HepG2 (cell line): ENCODE measurements around the gene GAB3. TPM values are rescaled to one million over a fixed set of nuclear protein-coding genes. Genes with fewer than 3 reads are reported as not detected.

Experiments
- ATAC-seq: fragments of 200-7000 bp; cut with Tn5 transposase; 3 replicates; pipeline ENCODE4 v1.9.1; 2020; ENCODE audit warnings: mild to moderate bottlenecking, moderate library complexity
- BruUV-seq: library from RNA; stranded (reverse); fragments of 400-500 nt; replicated peaks from 2 replicates; lab custom pipeline; 2021; lab: Mats Ljungman, UMichigan
- CTCF ChIA-PET: fragments of 300-600 bp; formaldehyde crosslinking; extraction: SDS; loops from one replicate; lab custom pipeline; 2021; ENCODE audit warnings: low total read pairs, inconsistent platforms, low intra/inter-chr PET ratio; lab: Yijun Ruan, JAX
- POLR2A ChIA-PET: fragments of 350-600 bp; sonication (Branson Sonifier 250); formaldehyde crosslinking; loops from one replicate; lab custom pipeline; 2020; ENCODE audit warnings: antibody characterized with exemption, inconsistent platforms; lab: Yijun Ruan, JAX
- DNase-seq: peaks from one replicate; pipeline ENCODE4 v3.0.0-alpha.2; 2015; ENCODE audit warnings: low spot score
- FAIRE-seq: peaks from 3 replicates; lab custom pipeline; 2011; peaks lifted over from hg19 to GRCh38; lab: Jason Lieb, UNC
- H2AFZ ChIP-seq: one replicate; pipeline ENCODE4 v1.6.1; 2011; ENCODE audit warnings: low read length, inconsistent platforms
- H3K27ac ChIP-seq: fragments of 300-600 bp; 3 replicates; pipeline ENCODE4 v1.8.0; 2011; ENCODE audit warnings: mixed run types, mild to moderate bottlenecking, mixed read lengths, low read length, inconsistent platforms; ENCODE audit not compliant: insufficient read depth; ENCODE audit errors: extremely low read length
- H3K27me3 ChIP-seq, 2 experiments: fragments of 200-600 bp in 1 of 2; 2 replicates in 1 of 2; 3 replicates in 1 of 2; pipeline versions ENCODE4 v1.6.0 to v1.8.0; 2011; ENCODE audit warnings: low read length in 2 of 2, mild to moderate bottlenecking in 2 of 2, moderate library complexity in 2 of 2, inconsistent platforms in 1 of 2; ENCODE audit not compliant: insufficient read depth in 2 of 2, control insufficient read depth in 1 of 2
- H3K36me3 ChIP-seq, 2 experiments: fragments of 200-600 bp in 1 of 2; replicated peaks in 1 of 2; 2 replicates in 1 of 2; 3 replicates in 1 of 2; pipeline versions ENCODE4 v1.5.1 to v1.8.0; 2011; ENCODE audit warnings: low read length in 2 of 2, inconsistent platforms in 1 of 2; ENCODE audit not compliant: insufficient read depth in 2 of 2, control insufficient read depth in 1 of 2
- H3K4me1 ChIP-seq: 2 replicates; pipeline ENCODE4 v1.5.1; 2012; ENCODE audit warnings: low read length, inconsistent platforms; ENCODE audit not compliant: insufficient read depth
- H3K4me2 ChIP-seq: 2 replicates; pipeline ENCODE4 v1.6.0; 2011; ENCODE audit warnings: low read depth, low read length, inconsistent platforms
- H3K4me3 ChIP-seq, 3 experiments: fragments of 200-600 bp in 1 of 3; sonication (generic), shearing (Covaris generic) in 1 of 3; replicated peaks in 1 of 3; 2 replicates each; pipeline ENCODE4 v1.5.1; 2011 to 2016; ENCODE audit warnings: low read length in 3 of 3, inconsistent platforms in 2 of 3, low read depth in 2 of 3, mild to moderate bottlenecking in 2 of 3, control low read depth in 1 of 3, mixed read lengths in 1 of 3; ENCODE audit not compliant: insufficient read depth in 1 of 3
- H3K79me2 ChIP-seq: one replicate; pipeline ENCODE4 v1.6.1; 2011; ENCODE audit warnings: low read length, inconsistent platforms; ENCODE audit not compliant: insufficient read depth
- H3K9ac ChIP-seq: 2 replicates; pipeline ENCODE4 v1.6.0; 2011; ENCODE audit warnings: mild to moderate bottlenecking, low read depth, low read length, inconsistent platforms; ENCODE audit not compliant: insufficient read depth
- H3K9me3 ChIP-seq: 2 replicates; pipeline ENCODE4 v1.5.1; 2012; ENCODE audit warnings: mild to moderate bottlenecking, low read length
- H4K20me1 ChIP-seq: 2 replicates; pipeline ENCODE4 v1.6.0; 2011; ENCODE audit warnings: inconsistent platforms, mild to moderate bottlenecking, low read length, moderate library complexity; ENCODE audit not compliant: insufficient read depth
- ELF3 ChIP-seq: IDR thresholded peaks from 2 replicates; pipeline ENCODE4 v1.6.1; 2016; ENCODE audit warnings: missing genetic modification reagents, missing compliant biosample characterization
- FOXK1 ChIP-seq: sonication (generic); formaldehyde crosslinking; IDR thresholded peaks from 2 replicates; pipeline ENCODE4 v1.4.0; 2020; ENCODE audit warnings: low read depth, missing genetic modification reagents, borderline replicate concordance
- JARID2 ChIP-seq: sonication (generic); formaldehyde crosslinking; IDR thresholded peaks from 2 replicates; pipeline ENCODE4 v1.8.1; 2023; ENCODE audit warnings: missing genetic modification reagents, inconsistent platforms; ENCODE audit not compliant: insufficient replicate concordance
- MTA3 ChIP-seq: sonication (generic); formaldehyde crosslinking; IDR thresholded peaks from 2 replicates; pipeline ENCODE4 v1.4.0; 2020; ENCODE audit warnings: missing genetic modification reagents
- ONECUT2 ChIP-seq: sonication (generic); formaldehyde crosslinking; IDR thresholded peaks from 2 replicates; pipeline ENCODE4 v1.4.0; 2020; ENCODE audit warnings: missing genetic modification reagents
- SIN3B ChIP-seq: fragments of 150-350 bp; IDR thresholded peaks from 2 replicates; pipeline ENCODE4 v1.6.1; 2014; ENCODE audit warnings: low read length
- SKI ChIP-seq: fragments of 450-650 bp; IDR thresholded peaks from one replicate; pipeline ENCODE4 v1.6.1; 2018; ENCODE audit warnings: mild to moderate bottlenecking; ENCODE audit not compliant: partially characterized antibody
- ZNF841 ChIP-seq: sonication (generic); formaldehyde crosslinking; IDR thresholded peaks from 2 replicates; pipeline ENCODE4 v1.8.1; 2023; ENCODE audit warnings: missing genetic modification reagents, borderline replicate concordance
- WGBS: methylation state at CpG from one replicate; pipeline ENCODE4 v1.1.6; 2017; ENCODE audit warnings: low lambda C conversion rate; 5-methylcytosine and 5-hydroxymethylcytosine counted together
- in situ Hi-C: cut with HindIII; loops from 2 replicates; pipeline ENCODE4 v1.10.0; 2017; ENCODE audit warnings: low pct_unique_long_range_greater_than_20kb; ENCODE audit not compliant: extremely low pct_ligation_motif_present
- intact Hi-C: fragments of 100-400 bp; cut with micrococcal nuclease; formaldehyde crosslinking; loops from one replicate; pipeline ENCODE4 v1.10.0; 2022; ENCODE audit not compliant: unreplicated experiment
- polyA plus RNA-seq, 8 experiments: library from polyadenylated mRNA; depleted of rRNA in 3 of 8; stranded (reverse) in 7 of 8; unstranded in 1 of 8; fragments of >200 nt; fragmentation: Illumina TruSeq in 4 of 8; extraction: Trizol in 4 of 8; gene quantifications; 2 replicates each; pipeline versions ENCODE4 v1.2.1 to v1.2.3, GENCODE V29; 2011 to 2016; ENCODE audit warnings: low read depth in 4 of 8, missing spikeins in 1 of 8, mixed read lengths in 1 of 8; ENCODE audit not compliant: insufficient read depth in 1 of 8
- total RNA-seq, 5 experiments: library from RNA; depleted of rRNA; stranded (reverse); fragments of >200 nt; fragmentation: Illumina TruSeq; extraction: Trizol; gene quantifications; 2 replicates each; pipeline ENCODE4 v1.2.3, GENCODE V29; 2016; ENCODE audit warnings: low read depth in 1 of 5
- TF ChIP-seq, protein P1 (sequence below): sonication (generic); formaldehyde crosslinking; IDR thresholded peaks from 2 replicates; pipeline ENCODE4 v1.9.0; 2021; ENCODE audit warnings: missing genetic modification reagents, borderline replicate concordance
- TF ChIP-seq, protein P2 (sequence below): IDR thresholded peaks from 2 replicates; pipeline ENCODE4 v1.6.1; 2012; ENCODE audit warnings: low read depth, low read length, improper control_type of control experiment

Gene GAB3
- total and polyA plus RNA-seq, 2 of the 13 experiments (the other 11 are each of a cell fraction or from before 2014, with no cell fraction given): not detected

DNA sequence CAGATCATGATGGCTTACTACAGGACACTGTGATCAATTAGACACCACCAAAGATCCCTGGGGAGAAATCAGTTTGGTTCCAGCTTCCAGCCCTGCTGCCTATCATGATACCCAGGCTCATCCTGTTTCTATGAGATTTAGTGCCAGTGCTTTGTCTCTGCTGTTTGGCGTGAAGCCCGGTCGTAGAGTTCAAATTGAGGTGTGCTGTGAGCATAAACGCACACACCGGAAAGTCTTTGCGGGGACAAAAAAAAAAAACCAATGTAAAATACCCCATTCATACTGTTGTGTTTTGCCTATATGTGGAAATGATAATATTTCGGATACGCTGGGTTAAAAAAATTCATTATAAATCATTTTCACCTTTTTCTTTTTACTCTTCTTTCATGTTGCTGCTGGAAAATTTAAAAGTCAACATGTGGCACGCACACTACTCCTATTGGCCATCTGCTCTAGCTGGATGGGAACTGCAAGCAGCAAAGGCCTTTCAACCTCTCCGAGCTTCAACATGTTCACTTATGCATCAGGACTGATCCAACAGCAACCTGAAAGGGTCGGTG, 11.2 kb upstream of the GAB3 start (continued):
- TF ChIP-seq, protein P1, sequence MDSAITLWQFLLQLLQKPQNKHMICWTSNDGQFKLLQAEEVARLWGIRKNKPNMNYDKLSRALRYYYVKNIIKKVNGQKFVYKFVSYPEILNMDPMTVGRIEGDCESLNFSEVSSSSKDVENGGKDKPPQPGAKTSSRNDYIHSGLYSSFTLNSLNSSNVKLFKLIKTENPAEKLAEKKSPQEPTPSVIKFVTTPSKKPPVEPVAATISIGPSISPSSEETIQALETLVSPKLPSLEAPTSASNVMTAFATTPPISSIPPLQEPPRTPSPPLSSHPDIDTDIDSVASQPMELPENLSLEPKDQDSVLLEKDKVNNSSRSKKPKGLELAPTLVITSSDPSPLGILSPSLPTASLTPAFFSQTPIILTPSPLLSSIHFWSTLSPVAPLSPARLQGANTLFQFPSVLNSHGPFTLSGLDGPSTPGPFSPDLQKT (CRISPR knock-in tag): no peak
- no peak for TF ChIP-seq FOXK1 (CRISPR knock-in tag)
- TF ChIP-seq ONECUT2 (CRISPR knock-in tag): no peak
- no peak for TF ChIP-seq SKI
- TF ChIP-seq ELF3 (CRISPR knock-in tag): no peak

DNA sequence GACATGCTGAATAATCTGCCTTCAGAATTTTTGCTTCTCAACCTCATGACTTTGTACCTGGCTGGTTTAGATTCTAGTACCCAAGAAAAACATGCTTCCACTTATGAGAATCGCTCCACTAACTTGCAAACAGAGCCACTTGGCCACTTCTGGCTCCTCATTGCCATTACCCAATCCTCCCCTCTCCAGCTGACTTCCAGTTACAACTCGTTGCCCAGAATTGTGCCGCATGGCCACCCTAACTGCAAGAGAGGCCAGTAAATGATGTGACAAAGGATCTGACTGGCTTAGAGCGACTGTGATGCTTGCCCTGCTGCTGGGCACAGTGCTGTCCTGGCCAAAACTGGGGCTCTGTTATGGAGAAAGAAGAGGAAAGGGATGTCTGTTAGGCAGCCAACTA, 7.8 kb upstream of the GAB3 start:
- CTCF ChIA-PET: no interaction called here
- no peak overlapping the region for H3K4me3 ChIP-seq
- in situ Hi-C loops: no loop called here
- DNase-seq (no peak), ATAC-seq (no peak), FAIRE-seq (no peak)
- no peak overlapping the region for H3K27ac ChIP-seq
- H4K20me1 ChIP-seq: no peaks in the 10 kb centered on the region
- POLR2A ChIA-PET: no interaction called here
- H3K9ac ChIP-seq: no peak overlapping the region
- WGBS: 0% methylated on average over 1 of the region's 4 CpGs
- no peaks in the 10 kb centered on the region for H3K9me3 ChIP-seq
- H3K79me2 ChIP-seq: peaks cover 8% of the 10 kb centered on the region
- TF ChIP-seq, protein P2, sequence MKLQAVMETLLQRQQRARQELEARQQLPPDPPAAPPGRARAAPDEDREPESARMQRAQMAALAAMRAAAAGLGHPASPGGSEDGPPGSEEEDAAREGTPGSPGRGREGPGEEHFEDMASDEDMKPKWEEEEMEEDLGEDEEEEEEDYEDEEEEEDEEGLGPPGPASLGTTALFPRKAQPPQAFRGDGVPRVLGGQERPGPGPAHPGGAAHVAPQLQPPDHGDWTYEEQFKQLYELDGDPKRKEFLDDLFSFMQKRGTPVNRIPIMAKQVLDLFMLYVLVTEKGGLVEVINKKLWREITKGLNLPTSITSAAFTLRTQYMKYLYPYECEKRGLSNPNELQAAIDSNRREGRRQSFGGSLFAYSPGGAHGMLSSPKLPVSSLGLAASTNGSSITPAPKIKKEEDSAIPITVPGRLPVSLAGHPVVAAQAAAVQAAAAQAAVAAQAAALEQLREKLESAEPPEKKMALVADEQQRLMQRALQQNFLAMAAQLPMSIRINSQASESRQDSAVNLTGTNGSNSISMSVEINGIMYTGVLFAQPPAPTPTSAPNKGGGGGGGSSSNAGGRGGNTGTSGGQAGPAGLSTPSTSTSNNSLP: no peak
- TF ChIP-seq SIN3B (no peak), ZNF841 (CRISPR knock-in tag) (no peak), JARID2 (CRISPR knock-in tag) (no peak), MTA3 (CRISPR knock-in tag) (no peak)
- H3K36me3 ChIP-seq: no peaks in the 10 kb centered on the region
- no peak overlapping the region for H3K4me2 ChIP-seq
- no peak overlapping the region for H2AFZ ChIP-seq
- intact Hi-C loops: no loop called here
- BruUV-seq: no TSS peak
- peaks cover 11% of the 10 kb centered on the region; the same call in 1 of the 2 replicates for H3K4me1 ChIP-seq
- H3K27me3 ChIP-seq: no peaks in the 10 kb centered on the region; a peak in 1 of 5 replicates
